ENCODE measurements around the gene PROX2. TPM values are rescaled to one million over a fixed set of nuclear protein-coding genes. Genes with fewer than 3 reads are reported as not detected.

The PROX2 gene
- total and polyA plus RNA-seq, 2 donors (not counting 3 experiments of a cell fraction or from before 2014, with no cell fraction given): 0.01 TPM; not detected in 1

DNA sequence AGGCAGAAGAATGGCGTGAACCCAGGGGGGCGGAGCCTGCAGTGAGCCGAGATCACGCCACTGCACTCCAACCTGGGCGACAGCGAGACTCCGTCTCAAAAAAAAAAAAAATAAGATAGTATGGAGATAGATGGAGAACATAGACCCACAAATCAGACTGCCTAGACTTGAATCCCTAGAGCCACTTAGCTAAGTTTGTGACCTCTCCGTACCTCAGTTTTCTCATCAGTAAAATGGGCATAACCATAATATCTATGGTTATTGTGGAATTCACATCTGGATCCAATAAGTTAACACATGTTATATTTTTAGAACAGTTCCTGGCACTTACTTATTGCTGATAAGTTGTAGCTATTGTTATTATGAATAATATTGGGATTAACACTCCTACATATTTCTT lies 7.2 kb downstream of the PROX2 start:
- no peaks in the 10 kb centered on the region for H3K79me2 ChIP-seq (ENCODE audit: control insufficient read depth, insufficient read depth, low read length)
- H3K4me2 ChIP-seq (ENCODE audit: insufficient read depth, low read length): no peak overlapping the region
- H3K9me3 ChIP-seq (replicated peaks; ENCODE audit: control insufficient read depth, insufficient read depth, low read length): no peaks in the 10 kb centered on the region
- DNase-seq (ENCODE audit: low read depth, low spot score) (no peak), FAIRE-seq (no peak)
- ChIA-PET POLR2A (no interaction called here), CTCF (interaction anchor here (0.8 to 9.4 kb wide), 6 partner anchors 8 to 37 kb away, joined by 3 to 58 read pairs (median 3); no protein-coding TSS in a partner anchor)
- H3K9me1 ChIP-seq (replicated peaks; ENCODE audit: control insufficient read depth, extremely low read depth, insufficient read depth, low read length): no peaks in the 10 kb centered on the region
- H3K4me1 ChIP-seq (ENCODE audit: control insufficient read depth, extremely low read depth, insufficient read depth, low read length): no peaks in the 10 kb centered on the region
- no peak overlapping the region for H3K4me3 ChIP-seq (replicated peaks in 1 of 3; ENCODE audit: insufficient read depth in 1 of 3, low read depth in 1 of 3, low read length in 3 of 3)
- dilution Hi-C loops (cut with MboI; ENCODE audit: extremely low pct_ligation_motif_present, low sequenced_read_pairs): no loop called here
- intact Hi-C loops (cut with micrococcal nuclease): no loop called here
- H3K27ac ChIP-seq (ENCODE audit: insufficient read depth, low read depth, low read length): no peak overlapping the region
- H3K27me3 ChIP-seq (ENCODE audit: control insufficient read depth in 2 of 2, insufficient read depth in 2 of 2, low read length in 2 of 2): peaks cover 5 to 9% of the 10 kb centered on the region in 2 experiments
- no peak overlapping the region for H2AFZ ChIP-seq (ENCODE audit: low read depth, low read length)
- TF ChIP-seq EZH2 (IDR thresholded peaks at IDR 0.05; ENCODE audit: borderline replicate concordance, low read depth, low read length, severe bottlenecking) (no peak), JUN (IDR thresholded peaks at IDR 0.05; ENCODE audit: borderline replicate concordance, insufficient read depth, insufficient read length, low read depth) (no peak), MYC (IDR thresholded peaks at IDR 0.05; ENCODE audit: low read depth, low read length) (no peak)
- TF ChIP-seq, protein P1, sequence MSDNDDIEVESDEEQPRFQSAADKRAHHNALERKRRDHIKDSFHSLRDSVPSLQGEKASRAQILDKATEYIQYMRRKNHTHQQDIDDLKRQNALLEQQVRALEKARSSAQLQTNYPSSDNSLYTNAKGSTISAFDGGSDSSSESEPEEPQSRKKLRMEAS (IDR thresholded peaks at IDR 0.05; ENCODE audit: insufficient read depth, insufficient read length): no peak
- no peak overlapping the region for H3K9ac ChIP-seq (replicated peaks; ENCODE audit: extremely low read depth, insufficient read depth, low read length)
- no peaks in the 10 kb centered on the region for H3K36me3 ChIP-seq (ENCODE audit: control insufficient read depth in 2 of 2, extremely low read depth in 1 of 2, insufficient read depth in 2 of 2, low read length in 2 of 2)
- BruUV-seq (replicated peaks): no TSS peak
- no peaks in the 10 kb centered on the region for H4K20me1 ChIP-seq (replicated peaks; ENCODE audit: control insufficient read depth, extremely low read depth, insufficient read depth, low read length)

DNA sequence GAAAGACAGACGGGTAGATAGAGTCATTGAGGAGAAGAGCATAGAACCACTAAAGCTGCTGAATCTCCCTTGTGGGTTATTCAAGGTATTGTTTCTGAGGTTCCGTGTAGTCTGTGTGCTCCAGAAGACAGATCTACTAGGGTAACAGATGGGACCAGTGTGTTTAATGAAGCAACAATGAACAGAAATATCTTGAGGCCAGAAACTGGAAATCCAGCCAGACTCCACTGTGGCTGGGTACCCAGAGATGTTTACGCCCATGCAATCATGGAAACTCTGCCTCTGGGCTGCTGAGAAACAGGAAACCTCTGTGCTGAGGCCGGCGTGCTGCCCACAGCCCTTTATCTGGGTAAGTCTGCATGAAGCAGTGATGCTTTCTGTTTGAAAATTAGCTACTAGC lies 8.3 kb downstream of the PROX2 start:
- intact Hi-C loops (cut with micrococcal nuclease) (no loop called here), dilution Hi-C loops (cut with MboI; ENCODE audit: extremely low pct_ligation_motif_present, low sequenced_read_pairs) (no loop called here)
- H3K27me3 ChIP-seq (ENCODE audit: control insufficient read depth in 2 of 2, insufficient read depth in 2 of 2, low read length in 2 of 2): peaks cover 5 to 9% of the 10 kb centered on the region in 2 experiments
- H3K79me2 ChIP-seq (ENCODE audit: control insufficient read depth, insufficient read depth, low read length): no peaks in the 10 kb centered on the region
- DNase-seq (ENCODE audit: low read depth, low spot score) (peak; percentile 71), FAIRE-seq (peak; percentile 40)
- no peak overlapping the region for H3K4me2 ChIP-seq (ENCODE audit: insufficient read depth, low read length)
- ChIA-PET POLR2A (no interaction called here), CTCF (interaction anchor here (0.9 to 9.4 kb wide), 4 partner anchors 11 to 258 kb away, joined by 3 to 58 read pairs (median 9); no protein-coding TSS in a partner anchor)
- H3K36me3 ChIP-seq (ENCODE audit: control insufficient read depth in 2 of 2, extremely low read depth in 1 of 2, insufficient read depth in 2 of 2, low read length in 2 of 2): no peaks in the 10 kb centered on the region
- no peaks in the 10 kb centered on the region for H3K4me1 ChIP-seq (ENCODE audit: control insufficient read depth, extremely low read depth, insufficient read depth, low read length)
- no peaks in the 10 kb centered on the region for H3K9me1 ChIP-seq (replicated peaks; ENCODE audit: control insufficient read depth, extremely low read depth, insufficient read depth, low read length)
- TF ChIP-seq, protein P2, sequence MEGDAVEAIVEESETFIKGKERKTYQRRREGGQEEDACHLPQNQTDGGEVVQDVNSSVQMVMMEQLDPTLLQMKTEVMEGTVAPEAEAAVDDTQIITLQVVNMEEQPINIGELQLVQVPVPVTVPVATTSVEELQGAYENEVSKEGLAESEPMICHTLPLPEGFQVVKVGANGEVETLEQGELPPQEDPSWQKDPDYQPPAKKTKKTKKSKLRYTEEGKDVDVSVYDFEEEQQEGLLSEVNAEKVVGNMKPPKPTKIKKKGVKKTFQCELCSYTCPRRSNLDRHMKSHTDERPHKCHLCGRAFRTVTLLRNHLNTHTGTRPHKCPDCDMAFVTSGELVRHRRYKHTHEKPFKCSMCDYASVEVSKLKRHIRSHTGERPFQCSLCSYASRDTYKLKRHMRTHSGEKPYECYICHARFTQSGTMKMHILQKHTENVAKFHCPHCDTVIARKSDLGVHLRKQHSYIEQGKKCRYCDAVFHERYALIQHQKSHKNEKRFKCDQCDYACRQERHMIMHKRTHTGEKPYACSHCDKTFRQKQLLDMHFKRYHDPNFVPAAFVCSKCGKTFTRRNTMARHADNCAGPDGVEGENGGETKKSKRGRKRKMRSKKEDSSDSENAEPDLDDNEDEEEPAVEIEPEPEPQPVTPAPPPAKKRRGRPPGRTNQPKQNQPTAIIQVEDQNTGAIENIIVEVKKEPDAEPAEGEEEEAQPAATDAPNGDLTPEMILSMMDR (IDR thresholded peaks at IDR 0.05; ENCODE audit: extremely low read depth in 1 of 2, insufficient read depth in 1 of 2, low read depth in 1 of 2, low read length in 2 of 2): no peak
- no peak for TF ChIP-seq MYC (IDR thresholded peaks at IDR 0.05; ENCODE audit: low read depth, low read length)
- H3K9ac ChIP-seq (replicated peaks; ENCODE audit: extremely low read depth, insufficient read depth, low read length): no peak overlapping the region
- no TSS peak for BruUV-seq (replicated peaks)
- H3K27ac ChIP-seq (ENCODE audit: insufficient read depth, low read depth, low read length): no peak overlapping the region
- peak overlapping the region; percentile 36 for H2AFZ ChIP-seq (ENCODE audit: low read depth, low read length)
- no peaks in the 10 kb centered on the region for H4K20me1 ChIP-seq (replicated peaks; ENCODE audit: control insufficient read depth, extremely low read depth, insufficient read depth, low read length)
- no peak overlapping the region for H3K4me3 ChIP-seq (replicated peaks in 1 of 3; ENCODE audit: insufficient read depth in 1 of 3, low read depth in 1 of 3, low read length in 3 of 3)
- no peaks in the 10 kb centered on the region for H3K9me3 ChIP-seq (replicated peaks; ENCODE audit: control insufficient read depth, insufficient read depth, low read length)
